ENCODE measurements around the gene KRT76.

The KRT76 gene

GRCh38 chr12:52782502-52782901 is 5.4 kb upstream of the KRT76 start:
- H3K36me3 ChIP-seq (ENCODE audit: control insufficient read depth, insufficient read depth, low read length), result no peaks in the 10 kb centered on the region

GRCh38 chr12:52781399-52782082 is 4.4 kb upstream of the KRT76 start:
- Histone ChIP-seq H3K27me3 (ENCODE audit: control insufficient read depth, insufficient read depth, low read length) (peaks cover 13% of the 10 kb centered on the region), H3K4me1 (ENCODE audit: control insufficient read depth, insufficient read depth, low read length) (no peaks in the 10 kb centered on the region), H3K9me3 (ENCODE audit: control insufficient read depth, low read length) (no peaks in the 10 kb centered on the region), H3K9ac (ENCODE audit: low read length) (no peak overlapping the region), H3K4me3 (ENCODE audit: low read length) (no peak overlapping the region), H3K36me3 (ENCODE audit: control insufficient read depth, insufficient read depth, low read length) (no peaks in the 10 kb centered on the region)

More at GRCh38 chr12:52782502-52782901, 5.4 kb upstream of the KRT76 start:
- H3K27me3 ChIP-seq (ENCODE audit: control insufficient read depth, insufficient read depth, low read length), result peaks cover 9% of the 10 kb centered on the region
- no peak overlapping the region for H3K4me3 ChIP-seq (ENCODE audit: low read length)
- H3K9me3 ChIP-seq (ENCODE audit: control insufficient read depth, low read length), result no peaks in the 10 kb centered on the region
- H3K9ac ChIP-seq (ENCODE audit: low read length), result no peak overlapping the region
- no peaks in the 10 kb centered on the region for H3K4me1 ChIP-seq (ENCODE audit: control insufficient read depth, insufficient read depth, low read length)

GRCh38 chr12:52779914-52780313 is 2.8 kb upstream of the KRT76 start:
- Histone ChIP-seq H3K27me3 (ENCODE audit: control insufficient read depth, insufficient read depth, low read length) (peaks cover 13% of the 10 kb centered on the region), H3K4me3 (ENCODE audit: low read length) (no peak overlapping the region), H3K36me3 (ENCODE audit: control insufficient read depth, insufficient read depth, low read length) (no peaks in the 10 kb centered on the region), H3K9ac (ENCODE audit: low read length) (no peak overlapping the region), H3K9me3 (ENCODE audit: control insufficient read depth, low read length) (no peaks in the 10 kb centered on the region), H3K4me1 (ENCODE audit: control insufficient read depth, insufficient read depth, low read length) (no peaks in the 10 kb centered on the region)

GRCh38 chr12:52778833-52779232 is 1.7 kb upstream of the KRT76 start:
- H3K36me3 ChIP-seq (ENCODE audit: control insufficient read depth, insufficient read depth, low read length), result no peaks in the 10 kb centered on the region
- no peak overlapping the region for H3K4me3 ChIP-seq (ENCODE audit: low read length)
- peaks cover 13% of the 10 kb centered on the region for H3K27me3 ChIP-seq (ENCODE audit: control insufficient read depth, insufficient read depth, low read length)
- H3K9me3 ChIP-seq (ENCODE audit: control insufficient read depth, low read length), result no peaks in the 10 kb centered on the region
- H3K4me1 ChIP-seq (ENCODE audit: control insufficient read depth, insufficient read depth, low read length), result no peaks in the 10 kb centered on the region
- no peak overlapping the region for H3K9ac ChIP-seq (ENCODE audit: low read length)

- H3K4me1 ChIP-seq (ENCODE audit: control insufficient read depth, insufficient read depth, low read length), result no peaks in the 10 kb centered on the region
- no peak overlapping the region for H3K9ac ChIP-seq (ENCODE audit: low read length)
- H3K36me3 ChIP-seq (ENCODE audit: control insufficient read depth, insufficient read depth, low read length), result no peaks in the 10 kb centered on the region
- H3K9me3 ChIP-seq (ENCODE audit: control insufficient read depth, low read length), result no peaks in the 10 kb centered on the region
- no peak overlapping the region for H3K4me3 ChIP-seq (ENCODE audit: low read length)
- peaks cover 14% of the 10 kb centered on the region for H3K27me3 ChIP-seq (ENCODE audit: control insufficient read depth, insufficient read depth, low read length)
Measured at GRCh38 chr12:52777566-52777965, 421 bp upstream of the KRT76 start.

GRCh38 chr12:52776435-52776834 is 710 bp downstream of the KRT76 start:
- H3K9me3 ChIP-seq (ENCODE audit: control insufficient read depth, low read length), result no peaks in the 10 kb centered on the region
- H3K27me3 ChIP-seq (ENCODE audit: control insufficient read depth, insufficient read depth, low read length), result peaks cover 22% of the 10 kb centered on the region
- no peaks in the 10 kb centered on the region for H3K36me3 ChIP-seq (ENCODE audit: control insufficient read depth, insufficient read depth, low read length)
- H3K4me3 ChIP-seq (ENCODE audit: low read length), result no peak overlapping the region
- H3K4me1 ChIP-seq (ENCODE audit: control insufficient read depth, insufficient read depth, low read length), result no peaks in the 10 kb centered on the region
- no peak overlapping the region for H3K9ac ChIP-seq (ENCODE audit: low read length)

- Histone ChIP-seq H3K4me3 (ENCODE audit: low read length) (no peak overlapping the region), H3K4me1 (ENCODE audit: control insufficient read depth, insufficient read depth, low read length) (no peaks in the 10 kb centered on the region), H3K9ac (ENCODE audit: low read length) (no peak overlapping the region), H3K27me3 (ENCODE audit: control insufficient read depth, insufficient read depth, low read length) (peaks cover 19% of the 10 kb centered on the region), H3K9me3 (ENCODE audit: control insufficient read depth, low read length) (no peaks in the 10 kb centered on the region), H3K36me3 (ENCODE audit: control insufficient read depth, insufficient read depth, low read length) (no peaks in the 10 kb centered on the region)
Measured at GRCh38 chr12:52774629-52775250, 2.4 kb downstream of the KRT76 start.

- Histone ChIP-seq H3K9me3 (ENCODE audit: control insufficient read depth, low read length) (no peaks in the 10 kb centered on the region), H3K4me3 (ENCODE audit: low read length) (no peak overlapping the region), H3K36me3 (ENCODE audit: control insufficient read depth, insufficient read depth, low read length) (no peaks in the 10 kb centered on the region), H3K27me3 (ENCODE audit: control insufficient read depth, insufficient read depth, low read length) (peaks cover 20% of the 10 kb centered on the region), H3K9ac (ENCODE audit: low read length) (no peak overlapping the region), H3K4me1 (ENCODE audit: control insufficient read depth, insufficient read depth, low read length) (no peaks in the 10 kb centered on the region)
Measured at GRCh38 chr12:52772772-52773171, 4.4 kb downstream of the KRT76 start.

GRCh38 chr12:52772188-52772587 is 5.0 kb downstream of the KRT76 start:
- Histone ChIP-seq H3K9ac (ENCODE audit: low read length) (no peak overlapping the region), H3K9me3 (ENCODE audit: control insufficient read depth, low read length) (no peaks in the 10 kb centered on the region), H3K4me1 (ENCODE audit: control insufficient read depth, insufficient read depth, low read length) (no peaks in the 10 kb centered on the region), H3K27me3 (ENCODE audit: control insufficient read depth, insufficient read depth, low read length) (peaks cover 16% of the 10 kb centered on the region), H3K36me3 (ENCODE audit: control insufficient read depth, insufficient read depth, low read length) (no peaks in the 10 kb centered on the region), H3K4me3 (ENCODE audit: low read length) (no peak overlapping the region)

- Histone ChIP-seq H3K36me3 (ENCODE audit: control insufficient read depth, insufficient read depth, low read length) (no peaks in the 10 kb centered on the region), H3K9me3 (ENCODE audit: control insufficient read depth, low read length) (no peaks in the 10 kb centered on the region), H3K4me1 (ENCODE audit: control insufficient read depth, insufficient read depth, low read length) (no peaks in the 10 kb centered on the region), H3K9ac (ENCODE audit: low read length) (no peak overlapping the region), H3K27me3 (ENCODE audit: control insufficient read depth, insufficient read depth, low read length) (peaks cover 15% of the 10 kb centered on the region), H3K4me3 (ENCODE audit: low read length) (no peak overlapping the region)
Measured at GRCh38 chr12:52771505-52771904, 5.6 kb downstream of the KRT76 start.

- Histone ChIP-seq H3K9ac (ENCODE audit: low read length) (no peak overlapping the region), H3K4me1 (ENCODE audit: control insufficient read depth, insufficient read depth, low read length) (no peaks in the 10 kb centered on the region), H3K27me3 (ENCODE audit: control insufficient read depth, insufficient read depth, low read length) (peaks cover 15% of the 10 kb centered on the region), H3K4me3 (ENCODE audit: low read length) (no peak overlapping the region), H3K9me3 (ENCODE audit: control insufficient read depth, low read length) (no peaks in the 10 kb centered on the region), H3K36me3 (ENCODE audit: control insufficient read depth, insufficient read depth, low read length) (no peaks in the 10 kb centered on the region)
Measured at GRCh38 chr12:52771088-52771487, 6.1 kb downstream of the KRT76 start.

GRCh38 chr12:52769946-52770345 is 7.2 kb downstream of the KRT76 start:
- Histone ChIP-seq H3K4me1 (ENCODE audit: control insufficient read depth, insufficient read depth, low read length) (no peaks in the 10 kb centered on the region), H3K36me3 (ENCODE audit: control insufficient read depth, insufficient read depth, low read length) (no peaks in the 10 kb centered on the region), H3K9me3 (ENCODE audit: control insufficient read depth, low read length) (no peaks in the 10 kb centered on the region), H3K27me3 (ENCODE audit: control insufficient read depth, insufficient read depth, low read length) (peaks cover 15% of the 10 kb centered on the region), H3K9ac (ENCODE audit: low read length) (no peak overlapping the region), H3K4me3 (ENCODE audit: low read length) (no peak overlapping the region)

Data from mucosa of stomach (tissue), 1 donor.